Keratinocyte (primary cell): Measurements from ENCODE around the gene SLC25A28. TPM values are rescaled to one million over a fixed set of nuclear protein-coding genes. Genes with fewer than 3 reads are reported as not detected.

Source experiments
- DNase-seq: peaks from one replicate; pipeline ENCODE4 v3.0.0-alpha.2; 2011; ENCODE audit warnings: low read depth, missing footprints, low spot score
- FAIRE-seq: peaks from 2 replicates; lab custom pipeline; 2011; peaks lifted over from hg19 to GRCh38; lab: Jason Lieb, UNC
- H2AFZ ChIP-seq: 2 replicates; pipeline ENCODE4 v1.6.0; 2012; ENCODE audit warnings: low read length, control low read depth, inconsistent platforms; ENCODE audit not compliant: control insufficient read depth
- H3K27ac ChIP-seq: 2 replicates; pipeline ENCODE4 v1.5.1; 2011; ENCODE audit warnings: low read length; ENCODE audit not compliant: control insufficient read depth, insufficient read depth
- H3K27me3 ChIP-seq: 3 replicates; pipeline ENCODE4 v1.6.0; 2011; ENCODE audit warnings: low read length; ENCODE audit not compliant: control insufficient read depth, insufficient read depth; ENCODE audit errors: extremely low read depth
- H3K36me3 ChIP-seq, 2 experiments: 2 replicates in 1 of 2; 3 replicates in 1 of 2; pipeline ENCODE4 v1.5.1; 2011; ENCODE audit warnings: low read length in 2 of 2, mild to moderate bottlenecking in 1 of 2; ENCODE audit not compliant: control insufficient read depth in 2 of 2, insufficient read depth in 2 of 2; ENCODE audit errors: extremely low read depth in 1 of 2
- H3K4me1 ChIP-seq: 3 replicates; pipeline ENCODE4 v1.5.1; 2011; ENCODE audit warnings: low read length; ENCODE audit not compliant: control insufficient read depth, insufficient read depth; ENCODE audit errors: extremely low read depth
- H3K4me2 ChIP-seq: 3 replicates; pipeline ENCODE4 v1.6.0; 2011; ENCODE audit warnings: low read depth, low read length; ENCODE audit not compliant: control insufficient read depth, insufficient read depth; ENCODE audit errors: extremely low read depth
- H3K4me3 ChIP-seq, 3 experiments: fragments of 200-600 bp in 1 of 3; sonication (generic) in 1 of 3; 2 replicates in 2 of 3; 3 replicates in 1 of 3; pipeline ENCODE4 v1.5.1; 2011 to 2016; ENCODE audit warnings: low read length in 3 of 3, mild to moderate bottlenecking in 3 of 3, control low read depth in 2 of 3, inconsistent platforms in 1 of 3, low read depth in 1 of 3, mixed read lengths in 1 of 3, mixed run types in 1 of 3, moderate library complexity in 1 of 3; ENCODE audit not compliant: control insufficient read depth in 2 of 3, insufficient read depth in 2 of 3; ENCODE audit errors: extremely low read depth in 1 of 3
- H3K79me2 ChIP-seq: 2 replicates; pipeline ENCODE4 v1.6.0; 2012; ENCODE audit warnings: low read length; ENCODE audit not compliant: control insufficient read depth, insufficient read depth
- H3K9ac ChIP-seq: 3 replicates; pipeline ENCODE4 v1.6.0; 2011; ENCODE audit warnings: low read length; ENCODE audit not compliant: control insufficient read depth, insufficient read depth; ENCODE audit errors: extremely low read depth
- H3K9me1 ChIP-seq: 3 replicates; pipeline ENCODE4 v1.6.0; 2011; ENCODE audit warnings: low read length; ENCODE audit not compliant: control insufficient read depth, insufficient read depth; ENCODE audit errors: extremely low read depth
- H3K9me3 ChIP-seq: 2 replicates; pipeline ENCODE4 v1.5.1; 2012; ENCODE audit warnings: low read depth, low read length; ENCODE audit not compliant: control insufficient read depth
- H4K20me1 ChIP-seq: 3 replicates; pipeline ENCODE4 v1.6.0; 2011; ENCODE audit warnings: low read length; ENCODE audit not compliant: control insufficient read depth, insufficient read depth; ENCODE audit errors: extremely low read depth
- EZH2 ChIP-seq: IDR thresholded peaks from one replicate; pipeline ENCODE4 v1.6.1; 2012; ENCODE audit warnings: inconsistent platforms, mild to moderate bottlenecking, low read length, moderate library complexity
- dilution Hi-C: fragments of 300-500 bp; cut with MboI; formaldehyde crosslinking; loops from one replicate; pipeline ENCODE4 v1.7.0; 2020; ENCODE audit warnings: low sequenced_read_pairs; ENCODE audit not compliant: extremely low pct_ligation_motif_present
- polyA minus RNA-seq, 3 experiments: library from RNA; depleted of rRNA, polyadenylated mRNA; stranded (reverse); fragments of >200 nt; gene quantifications; 1 replicate in 1 of 3; 2 replicates in 1 of 3; 3 replicates in 1 of 3; pipeline ENCODE4 v1.2.3, GENCODE V29; 2011
- polyA plus RNA-seq, 5 experiments: library from polyadenylated mRNA; depleted of rRNA in 3 of 5; stranded (reverse) in 3 of 5; stranded (forward) in 1 of 5; unstranded in 1 of 5; fragments of >200 nt; gene quantifications; 1 replicate in 1 of 5; 2 replicates in 3 of 5; 3 replicates in 1 of 5; pipeline versions ENCODE4 v1.2.1 to v1.2.3, GENCODE V29; 2011 to 2012; ENCODE audit warnings: missing spikeins in 2 of 5, low read depth in 1 of 5, low replicate concordance in 1 of 5
- TF ChIP-seq, protein P1 (sequence below), 3 experiments: IDR thresholded peaks in 1 of 3; conservative IDR thresholded peaks in 1 of 3; optimal IDR thresholded peaks in 1 of 3; 2 replicates in 2 of 3; 3 replicates in 1 of 3; pipeline versions ENCODE3 to v1.5.1; 2011; ENCODE audit warnings: low read length in 3 of 3, mild to moderate bottlenecking in 3 of 3, moderate library complexity in 2 of 3, control low read depth in 1 of 3, inconsistent platforms in 1 of 3; ENCODE audit not compliant: insufficient read depth in 2 of 3; ENCODE audit errors: extremely low read depth in 1 of 3

Gene SLC25A28, protein sequence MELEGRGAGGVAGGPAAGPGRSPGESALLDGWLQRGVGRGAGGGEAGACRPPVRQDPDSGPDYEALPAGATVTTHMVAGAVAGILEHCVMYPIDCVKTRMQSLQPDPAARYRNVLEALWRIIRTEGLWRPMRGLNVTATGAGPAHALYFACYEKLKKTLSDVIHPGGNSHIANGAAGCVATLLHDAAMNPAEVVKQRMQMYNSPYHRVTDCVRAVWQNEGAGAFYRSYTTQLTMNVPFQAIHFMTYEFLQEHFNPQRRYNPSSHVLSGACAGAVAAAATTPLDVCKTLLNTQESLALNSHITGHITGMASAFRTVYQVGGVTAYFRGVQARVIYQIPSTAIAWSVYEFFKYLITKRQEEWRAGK
- polyA plus RNA-seq (35.7 to 70.4 TPM (median 52.3 TPM) in 3 replicates), polyA minus RNA-seq (34.9 to 50.0 TPM (median 40.9 TPM) in 3 replicates)
- polyA plus RNA-seq (2011; ENCODE audit: low read depth) = 38.6 TPM
- polyA plus RNA-seq (2011; cell fraction: cytosol; rRNA removed) = 32.3 and 32.7 TPM in 2 replicates
- polyA plus RNA-seq (2011; cell fraction: nucleus; rRNA removed) = 127 and 163 TPM in 2 replicates
- 25.9 and 43.2 TPM in 2 replicates for polyA plus RNA-seq (2012; ENCODE audit: low replicate concordance)
- polyA minus RNA-seq (2011; cell fraction: cytosol; rRNA and poly(A)+ RNA removed) = 29.9 TPM
- polyA minus RNA-seq (2011; cell fraction: nucleus; rRNA and poly(A)+ RNA removed) = 21.9 and 32.6 TPM in 2 replicates

GRCh38 chr10:99619851-99620710, at the start of gene SLC25A28:
SLC25A28 (minus strand) TSS chr10:99620439; CDS start chr10:99620335, 104 bp downstream.
- dilution Hi-C loops = loop anchor here (25.0 kb wide), 1 partner anchor 183 kb away; the partner anchor contains the start of gene GOT1
- peak within 1 kb of the TSS; percentile 89 for H2AFZ ChIP-seq
- peaks cover 0 to 5% of the 10 kb centered on the region in 2 experiments for H3K36me3 ChIP-seq
- H3K9me1 ChIP-seq = no peaks in the 10 kb centered on the region
- H3K4me1 ChIP-seq = peaks cover 27% of the 10 kb centered on the region
- H3K9me3 ChIP-seq = no peaks in the 10 kb centered on the region
- peak within 1 kb of the TSS; percentile 89 for H3K4me2 ChIP-seq
- H3K9ac ChIP-seq = peak within 1 kb of the TSS; percentile 98
- H3K27me3 ChIP-seq = no peaks in the 10 kb centered on the region
- peak; percentile 100 for DNase-seq
- H3K79me2 ChIP-seq = peaks cover 46% of the 10 kb centered on the region
- peak; percentile 81 for FAIRE-seq
- peak within 1 kb of the TSS; percentile 83 to 95 (median 85) for H3K4me3 ChIP-seq
- TF ChIP-seq EZH2 = no peak
- TF ChIP-seq, protein P1, sequence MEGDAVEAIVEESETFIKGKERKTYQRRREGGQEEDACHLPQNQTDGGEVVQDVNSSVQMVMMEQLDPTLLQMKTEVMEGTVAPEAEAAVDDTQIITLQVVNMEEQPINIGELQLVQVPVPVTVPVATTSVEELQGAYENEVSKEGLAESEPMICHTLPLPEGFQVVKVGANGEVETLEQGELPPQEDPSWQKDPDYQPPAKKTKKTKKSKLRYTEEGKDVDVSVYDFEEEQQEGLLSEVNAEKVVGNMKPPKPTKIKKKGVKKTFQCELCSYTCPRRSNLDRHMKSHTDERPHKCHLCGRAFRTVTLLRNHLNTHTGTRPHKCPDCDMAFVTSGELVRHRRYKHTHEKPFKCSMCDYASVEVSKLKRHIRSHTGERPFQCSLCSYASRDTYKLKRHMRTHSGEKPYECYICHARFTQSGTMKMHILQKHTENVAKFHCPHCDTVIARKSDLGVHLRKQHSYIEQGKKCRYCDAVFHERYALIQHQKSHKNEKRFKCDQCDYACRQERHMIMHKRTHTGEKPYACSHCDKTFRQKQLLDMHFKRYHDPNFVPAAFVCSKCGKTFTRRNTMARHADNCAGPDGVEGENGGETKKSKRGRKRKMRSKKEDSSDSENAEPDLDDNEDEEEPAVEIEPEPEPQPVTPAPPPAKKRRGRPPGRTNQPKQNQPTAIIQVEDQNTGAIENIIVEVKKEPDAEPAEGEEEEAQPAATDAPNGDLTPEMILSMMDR (optimal IDR thresholded peaks at IDR 0.05 in 1 of 3, IDR thresholded peaks at IDR 0.05 in 1 of 3, conservative IDR thresholded peaks at IDR 0.05 in 1 of 3; ENCODE audit: extremely low read depth in 1 of 3, insufficient read depth in 2 of 3, low read length in 3 of 3) = no peak
- no peaks in the 10 kb centered on the region for H4K20me1 ChIP-seq
- peak within 1 kb of the TSS; percentile 99 for H3K27ac ChIP-seq

GRCh38 chr10:99667108-99667751, 47.0 kb upstream of the SLC25A28 start:
- H3K9ac ChIP-seq = no peak overlapping the region
- peak overlapping the region; percentile 53 for H3K27ac ChIP-seq
- dilution Hi-C loops = no loop called here
- DNase-seq (no peak), FAIRE-seq (peak; percentile 70)
- peaks cover 11 to 31% of the 10 kb centered on the region in 2 experiments for H3K36me3 ChIP-seq
- H3K4me3 ChIP-seq = no peak overlapping the region
- peaks cover 31% of the 10 kb centered on the region for H3K4me1 ChIP-seq
- no peak overlapping the region for H2AFZ ChIP-seq
- peaks cover 26% of the 10 kb centered on the region for H3K79me2 ChIP-seq
- H3K9me1 ChIP-seq = no peaks in the 10 kb centered on the region
- H3K9me3 ChIP-seq = no peaks in the 10 kb centered on the region
- no peaks in the 10 kb centered on the region for H3K27me3 ChIP-seq
- H4K20me1 ChIP-seq = no peaks in the 10 kb centered on the region
- peak overlapping the region; percentile 9 for H3K4me2 ChIP-seq
- no peak for TF ChIP-seq EZH2
- TF ChIP-seq, protein P1 (optimal IDR thresholded peaks at IDR 0.05 in 1 of 3, IDR thresholded peaks at IDR 0.05 in 1 of 3, conservative IDR thresholded peaks at IDR 0.05 in 1 of 3; ENCODE audit: extremely low read depth in 1 of 3, insufficient read depth in 2 of 3, low read length in 3 of 3) = no peak
